HG02610 (cell line): ENCODE results near the gene MRPL12.
"Not testable (repeated sequence)": the region's sequence is repeated elsewhere in the genome, so short reads cannot be mapped to it uniquely, and the experiment has no call there.

Experiments used
- ATAC-seq: cut with Tn5 transposase; IDR thresholded peaks from one replicate; pipeline ENCODE4 v1.9.1; 2021; ENCODE audit warnings: mild to moderate bottlenecking, moderate library complexity; ENCODE audit not compliant: unreplicated experiment

MRPL12 gene

GRCh38 chr17:81702934-81703746 is at the start of gene MRPL12:
Gene MRPL12 (plus strand): TSS chr17:81703367. CDS start chr17:81703502, 135 bp downstream.
- ATAC-seq, result peak; percentile 79

GRCh38 chr17:81655378-81656117 is 47.6 kb upstream of the MRPL12 start:
- ATAC-seq, result no peak

- ATAC-seq, result no peak
Observed at GRCh38 chr17:81656118-81656743, 46.9 kb upstream of the MRPL12 start, which contains the start of gene PDE6G. Gene PDE6G (minus strand): TSS chr17:81656542. CDS start chr17:81653305, 3,237 bp downstream.

- no peak for ATAC-seq
Observed at GRCh38 chr17:81656835-81657234, 46.3 kb upstream of the MRPL12 start.

GRCh38 chr17:81659038-81659437 is 44.1 kb upstream of the MRPL12 start:
- ATAC-seq, result no peak

GRCh38 chr17:81660441-81660840 is 42.7 kb upstream of the MRPL12 start:
- ATAC-seq, result no peak

- ATAC-seq, result no peak
Observed at GRCh38 chr17:81662002-81662401, 41.2 kb upstream of the MRPL12 start.

GRCh38 chr17:81664051-81664470 is 39.1 kb upstream of the MRPL12 start:
- ATAC-seq, result no peak

GRCh38 chr17:81665205-81666091 is 37.7 kb upstream of the MRPL12 start:
- peak; percentile 16 for ATAC-seq

- peak; percentile 22 for ATAC-seq
Observed at GRCh38 chr17:81666092-81666341, 37.1 kb upstream of the MRPL12 start.

- ATAC-seq, result peak; percentile 93
Observed at GRCh38 chr17:81666342-81667191, 36.6 kb upstream of the MRPL12 start, which contains the start of the genes CCDC137 and OXLD1. Gene CCDC137 (plus strand): TSS chr17:81666737. CDS start chr17:81666767, 30 bp downstream. Gene OXLD1 (minus strand): TSS chr17:81666605. CDS start chr17:81666577, 28 bp downstream.

GRCh38 chr17:81667754-81668153 is 35.4 kb upstream of the MRPL12 start:
- ATAC-seq, result no peak

GRCh38 chr17:81672504-81672903 is 30.7 kb upstream of the MRPL12 start:
- no peak for ATAC-seq

GRCh38 chr17:81672954-81673353 is 30.2 kb upstream of the MRPL12 start:
- no peak for ATAC-seq

- no peak for ATAC-seq
Observed at GRCh38 chr17:81673561-81674258, 29.5 kb upstream of the MRPL12 start.

GRCh38 chr17:81675515-81676221 is 27.5 kb upstream of the MRPL12 start:
- not testable (repeated sequence) for ATAC-seq

GRCh38 chr17:81676906-81677305 is 26.3 kb upstream of the MRPL12 start:
- no peak for ATAC-seq

GRCh38 chr17:81680150-81680549 is 23.0 kb upstream of the MRPL12 start:
- no peak for ATAC-seq
